Measurements from ENCODE around the gene ADGRB2.

DNA sequence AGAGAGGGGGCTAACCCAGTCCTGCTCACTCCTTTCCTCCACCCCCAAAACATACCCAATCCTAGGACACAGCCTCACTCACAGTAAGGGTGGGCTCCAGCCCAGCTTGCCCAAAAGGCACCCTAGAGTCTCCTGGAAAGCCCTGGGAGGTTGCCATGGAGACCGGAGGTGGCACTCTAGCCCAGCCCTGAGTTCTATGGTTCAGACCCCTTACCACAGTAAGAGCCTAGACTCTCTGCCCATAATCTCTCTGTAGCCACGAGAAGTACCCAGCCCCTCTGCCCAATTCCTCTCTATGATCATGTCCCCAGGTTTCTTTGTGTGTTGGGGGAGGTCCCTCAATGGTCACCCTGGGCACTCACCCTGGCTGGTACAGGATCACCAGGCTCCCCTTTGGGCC lies 74.8 kb downstream of the ADGRB2 start:
- no peak for TF ChIP-seq CTCF (conservative IDR thresholded peaks at IDR 0.05; ENCODE audit: low read length)
- TF ChIP-seq EZH2phosphoT487 (IDR thresholded peaks at IDR 0.05; ENCODE audit: borderline replicate concordance, low read depth, low read length): no peak

All from OCI-LY7 (cell line).